ENCODE results near the gene MAPKAP1. TPM values are rescaled to one million over a fixed set of nuclear protein-coding genes. Genes with fewer than 3 reads are reported as not detected.

The MAPKAP1 gene
- total and polyA plus RNA-seq, 9 donors: 47.3 to 67.3 (median 59.6) TPM

- no peaks in the 10 kb centered on the region for H3K36me3 ChIP-seq (ENCODE audit: control insufficient read depth, insufficient read depth, low read length)
- H3K4me3 ChIP-seq (ENCODE audit: low read length): no peak overlapping the region
- no peaks in the 10 kb centered on the region for H3K27me3 ChIP-seq (ENCODE audit: control insufficient read depth, insufficient read depth, low read length)
- no peaks in the 10 kb centered on the region for H3K9me3 ChIP-seq (replicated peaks; ENCODE audit: control insufficient read depth, low read depth, low read length)
- peak; percentile 9 for DNase-seq
- no peaks in the 10 kb centered on the region for H3K4me1 ChIP-seq (ENCODE audit: control insufficient read depth, insufficient read depth, low read length)
- 89% methylated on average over 4 of the region's 6 CpGs for WGBS (ENCODE audit: insufficient coverage)
- no peak overlapping the region for H3K27ac ChIP-seq (ENCODE audit: low read length)
These were observed 113.3 kb downstream of the MAPKAP1 start for GRCh38 chr9:125593581-125594222.

- H3K36me3 ChIP-seq (ENCODE audit: control insufficient read depth, insufficient read depth, low read length): no peaks in the 10 kb centered on the region
- no peak overlapping the region for H3K27ac ChIP-seq (ENCODE audit: low read length)
- H3K4me3 ChIP-seq (ENCODE audit: low read length): no peak overlapping the region
- DNase-seq: no peak
- WGBS (ENCODE audit: insufficient coverage): 100% methylated on average over 2 of the region's 4 CpGs
- H3K9me3 ChIP-seq (replicated peaks; ENCODE audit: control insufficient read depth, low read depth, low read length): no peaks in the 10 kb centered on the region
- H3K27me3 ChIP-seq (ENCODE audit: control insufficient read depth, insufficient read depth, low read length): no peaks in the 10 kb centered on the region
- H3K4me1 ChIP-seq (ENCODE audit: control insufficient read depth, insufficient read depth, low read length): no peaks in the 10 kb centered on the region
These were observed 115.1 kb downstream of the MAPKAP1 start for GRCh38 chr9:125591888-125592287.

GRCh38 chr9:125591245-125591644 lies 115.8 kb downstream of the MAPKAP1 start:
- no peaks in the 10 kb centered on the region for H3K4me1 ChIP-seq (ENCODE audit: control insufficient read depth, insufficient read depth, low read length)
- no peaks in the 10 kb centered on the region for H3K36me3 ChIP-seq (ENCODE audit: control insufficient read depth, insufficient read depth, low read length)
- no CpG with 5 or more reads among the region's 3 CpGs for WGBS (ENCODE audit: insufficient coverage)
- no peak overlapping the region for H3K27ac ChIP-seq (ENCODE audit: low read length)
- H3K27me3 ChIP-seq (ENCODE audit: control insufficient read depth, insufficient read depth, low read length): no peaks in the 10 kb centered on the region
- no peaks in the 10 kb centered on the region for H3K9me3 ChIP-seq (replicated peaks; ENCODE audit: control insufficient read depth, low read depth, low read length)
- no peak overlapping the region for H3K4me3 ChIP-seq (ENCODE audit: low read length)
- DNase-seq: no peak

GRCh38 chr9:125589287-125589686 lies 117.7 kb downstream of the MAPKAP1 start:
- no CpG with 5 or more reads among the region's 4 CpGs for WGBS (ENCODE audit: insufficient coverage)
- H3K27me3 ChIP-seq (ENCODE audit: control insufficient read depth, insufficient read depth, low read length): no peaks in the 10 kb centered on the region
- peaks cover 7% of the 10 kb centered on the region for H3K36me3 ChIP-seq (ENCODE audit: control insufficient read depth, insufficient read depth, low read length)
- H3K27ac ChIP-seq (ENCODE audit: low read length): no peak overlapping the region
- no peaks in the 10 kb centered on the region for H3K9me3 ChIP-seq (replicated peaks; ENCODE audit: control insufficient read depth, low read depth, low read length)
- H3K4me3 ChIP-seq (ENCODE audit: low read length): no peak overlapping the region
- DNase-seq: no peak
- no peaks in the 10 kb centered on the region for H3K4me1 ChIP-seq (ENCODE audit: control insufficient read depth, insufficient read depth, low read length)

- no peak overlapping the region for H3K4me3 ChIP-seq (ENCODE audit: low read length)
- H3K36me3 ChIP-seq (ENCODE audit: control insufficient read depth, insufficient read depth, low read length): peaks cover 7% of the 10 kb centered on the region
- DNase-seq: peak; percentile 33
- no CpG with 5 or more reads among the region's 5 CpGs for WGBS (ENCODE audit: insufficient coverage)
- H3K27me3 ChIP-seq (ENCODE audit: control insufficient read depth, insufficient read depth, low read length): no peaks in the 10 kb centered on the region
- no peaks in the 10 kb centered on the region for H3K4me1 ChIP-seq (ENCODE audit: control insufficient read depth, insufficient read depth, low read length)
- no peaks in the 10 kb centered on the region for H3K9me3 ChIP-seq (replicated peaks; ENCODE audit: control insufficient read depth, low read depth, low read length)
- H3K27ac ChIP-seq (ENCODE audit: low read length): no peak overlapping the region
These were observed 119.1 kb downstream of the MAPKAP1 start for GRCh38 chr9:125587819-125588460.

- Histone ChIP-seq H3K27me3 (ENCODE audit: control insufficient read depth, insufficient read depth, low read length) (no peaks in the 10 kb centered on the region), H3K4me3 (ENCODE audit: low read length) (no peak overlapping the region), H3K36me3 (ENCODE audit: control insufficient read depth, insufficient read depth, low read length) (peaks cover 11% of the 10 kb centered on the region), H3K4me1 (ENCODE audit: control insufficient read depth, insufficient read depth, low read length) (no peaks in the 10 kb centered on the region), H3K9me3 (replicated peaks; ENCODE audit: control insufficient read depth, low read depth, low read length) (no peaks in the 10 kb centered on the region), H3K27ac (ENCODE audit: low read length) (no peak overlapping the region)
- no peak for DNase-seq
- 55% methylated on average over 2 of the region's 3 CpGs for WGBS (ENCODE audit: insufficient coverage)
These were observed 120.9 kb downstream of the MAPKAP1 start for GRCh38 chr9:125586172-125586511.

GRCh38 chr9:125585503-125586171 lies 121.4 kb downstream of the MAPKAP1 start:
- 89% methylated on average over 9 of the region's 11 CpGs for WGBS (ENCODE audit: insufficient coverage)
- no peak overlapping the region for H3K4me3 ChIP-seq (ENCODE audit: low read length)
- no peaks in the 10 kb centered on the region for H3K27me3 ChIP-seq (ENCODE audit: control insufficient read depth, insufficient read depth, low read length)
- no peak overlapping the region for H3K27ac ChIP-seq (ENCODE audit: low read length)
- DNase-seq: no peak
- no peaks in the 10 kb centered on the region for H3K4me1 ChIP-seq (ENCODE audit: control insufficient read depth, insufficient read depth, low read length)
- peaks cover 11% of the 10 kb centered on the region for H3K36me3 ChIP-seq (ENCODE audit: control insufficient read depth, insufficient read depth, low read length)
- no peaks in the 10 kb centered on the region for H3K9me3 ChIP-seq (replicated peaks; ENCODE audit: control insufficient read depth, low read depth, low read length)

- Histone ChIP-seq H3K9me3 (replicated peaks; ENCODE audit: control insufficient read depth, low read depth, low read length) (no peaks in the 10 kb centered on the region), H3K4me3 (ENCODE audit: low read length) (no peak overlapping the region), H3K4me1 (ENCODE audit: control insufficient read depth, insufficient read depth, low read length) (no peaks in the 10 kb centered on the region), H3K27me3 (ENCODE audit: control insufficient read depth, insufficient read depth, low read length) (no peaks in the 10 kb centered on the region), H3K36me3 (ENCODE audit: control insufficient read depth, insufficient read depth, low read length) (peaks cover 11% of the 10 kb centered on the region), H3K27ac (ENCODE audit: low read length) (no peak overlapping the region)
- no CpG with 5 or more reads among the region's 4 CpGs for WGBS (ENCODE audit: insufficient coverage)
- DNase-seq: no peak
These were observed 126.2 kb downstream of the MAPKAP1 start for GRCh38 chr9:125580701-125581286.

- Histone ChIP-seq H3K9me3 (replicated peaks; ENCODE audit: control insufficient read depth, low read depth, low read length) (no peaks in the 10 kb centered on the region), H3K4me1 (ENCODE audit: control insufficient read depth, insufficient read depth, low read length) (no peaks in the 10 kb centered on the region), H3K27me3 (ENCODE audit: control insufficient read depth, insufficient read depth, low read length) (no peaks in the 10 kb centered on the region), H3K36me3 (ENCODE audit: control insufficient read depth, insufficient read depth, low read length) (peaks cover 4% of the 10 kb centered on the region), H3K4me3 (ENCODE audit: low read length) (no peak overlapping the region), H3K27ac (ENCODE audit: low read length) (no peak overlapping the region)
- 91% methylated on average over 8 of the region's 12 CpGs for WGBS (ENCODE audit: insufficient coverage)
- DNase-seq: peak; percentile 26
These were observed 127.7 kb downstream of the MAPKAP1 start for GRCh38 chr9:125579030-125579932.
